HG02610 (cell line): ENCODE results near the gene JDP2.
"Not testable (repeated sequence)": the region's sequence is repeated elsewhere in the genome, so short reads cannot be mapped to it uniquely, and the experiment has no call there.

Experiments
- ATAC-seq: cut with Tn5 transposase; IDR thresholded peaks from one replicate; pipeline ENCODE4 v1.9.1; 2021; ENCODE audit warnings: mild to moderate bottlenecking, moderate library complexity; ENCODE audit not compliant: unreplicated experiment

The JDP2 gene

DNA sequence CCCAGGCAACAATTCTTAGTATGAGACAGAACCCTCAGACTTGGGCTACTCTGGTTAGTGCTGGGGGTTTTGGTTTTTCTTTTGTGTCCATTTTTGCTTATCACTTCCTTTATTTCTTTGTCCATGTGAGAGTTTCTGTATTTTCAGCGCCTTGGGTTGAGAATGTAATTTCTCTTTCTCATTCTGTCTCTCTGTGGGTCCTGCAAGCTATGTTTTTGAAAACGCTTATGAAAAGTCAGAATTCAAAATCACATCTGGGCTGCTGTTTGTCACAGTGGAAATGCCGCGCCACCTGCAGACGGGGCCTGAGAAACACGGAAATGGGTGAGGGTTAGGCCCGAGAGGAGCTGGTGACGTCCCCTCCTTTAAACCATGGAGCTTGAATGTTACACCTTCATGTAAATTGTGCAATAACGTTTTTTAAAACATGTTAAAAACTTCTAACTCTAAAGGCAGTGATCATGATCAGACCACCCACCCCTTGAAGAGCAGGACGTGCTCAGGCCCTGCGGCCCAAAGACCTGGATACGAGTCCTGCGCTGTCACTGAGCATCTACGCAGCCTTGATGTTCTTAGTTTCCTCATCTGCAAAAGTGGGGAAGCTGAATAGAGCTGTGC is 26.1 kb downstream of the JDP2 start:
- ATAC-seq, result peak; percentile 39

DNA sequence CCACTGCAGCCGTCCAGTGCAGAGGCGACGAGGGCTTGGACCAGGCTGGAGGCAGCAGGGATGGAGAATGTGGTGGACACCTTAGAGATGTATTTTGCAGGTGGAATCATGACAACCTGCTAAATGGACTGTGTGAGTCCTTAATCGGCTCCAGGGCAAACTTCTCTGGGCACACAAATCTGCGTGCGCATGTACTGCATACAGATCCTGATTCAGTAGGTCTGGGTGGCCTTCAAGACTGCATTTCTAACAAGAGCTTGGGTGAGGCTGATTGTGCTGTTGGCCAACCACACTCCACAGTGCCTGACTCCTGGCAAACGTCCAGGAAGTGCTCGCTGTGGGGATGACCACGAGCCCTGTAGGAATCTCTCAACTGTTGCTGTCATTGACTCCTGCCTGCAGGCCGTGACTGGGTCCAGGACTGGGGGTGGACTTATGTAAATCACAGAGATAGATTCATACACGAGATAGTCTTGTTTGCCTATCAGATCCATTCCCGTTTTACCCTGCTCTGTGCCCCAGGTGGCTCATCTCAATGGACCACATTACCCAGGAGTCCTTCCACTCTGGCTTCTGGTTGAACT is 27.2 kb downstream of the JDP2 start:
- ATAC-seq, result no peak

DNA sequence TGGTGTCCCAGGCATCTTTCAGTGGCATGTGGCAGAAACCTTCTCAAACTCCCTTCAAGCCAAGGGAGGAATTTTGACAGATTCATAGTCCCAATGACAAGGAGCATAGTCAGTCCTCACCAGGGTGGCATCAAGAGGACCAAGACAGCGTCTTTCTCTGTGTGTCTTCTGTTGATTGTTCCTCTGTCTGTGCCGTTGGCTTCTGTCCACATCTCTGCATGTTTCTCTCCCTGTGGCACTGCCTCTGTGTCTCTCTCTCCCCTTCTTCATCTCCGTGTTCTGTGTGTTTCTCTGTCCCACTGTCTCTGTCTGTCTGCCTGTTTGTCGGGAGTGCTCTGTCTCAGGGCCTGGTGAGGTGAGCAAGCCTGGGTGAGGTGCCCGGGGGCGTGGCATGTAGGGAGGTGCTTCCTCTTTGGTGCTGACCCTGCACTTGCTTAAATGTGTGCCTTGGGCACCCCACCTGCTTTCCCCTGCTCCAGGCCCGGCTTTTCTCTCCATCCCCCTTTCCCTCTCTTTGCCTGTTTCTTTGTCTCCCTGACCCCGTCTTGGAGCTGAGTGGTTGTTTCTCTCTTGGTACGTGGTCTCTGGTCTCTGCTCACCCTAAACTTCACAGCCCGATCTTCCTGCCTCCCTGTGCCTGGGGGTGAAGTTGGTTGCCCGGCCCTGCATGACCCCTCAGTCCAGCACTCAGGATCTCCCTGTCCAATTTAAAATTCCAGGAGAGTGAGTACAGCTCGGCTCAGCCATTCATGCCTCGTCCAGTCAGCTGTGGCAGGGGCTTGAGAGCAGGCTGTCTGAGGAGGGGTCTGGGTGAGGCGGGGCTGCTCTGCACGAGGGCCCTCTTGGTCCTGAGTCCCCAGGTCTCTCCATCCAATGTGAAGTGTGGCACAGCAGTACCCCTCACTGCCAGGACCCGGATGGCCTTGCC is 28.5 kb downstream of the JDP2 start:
- ATAC-seq, result no peak

DNA sequence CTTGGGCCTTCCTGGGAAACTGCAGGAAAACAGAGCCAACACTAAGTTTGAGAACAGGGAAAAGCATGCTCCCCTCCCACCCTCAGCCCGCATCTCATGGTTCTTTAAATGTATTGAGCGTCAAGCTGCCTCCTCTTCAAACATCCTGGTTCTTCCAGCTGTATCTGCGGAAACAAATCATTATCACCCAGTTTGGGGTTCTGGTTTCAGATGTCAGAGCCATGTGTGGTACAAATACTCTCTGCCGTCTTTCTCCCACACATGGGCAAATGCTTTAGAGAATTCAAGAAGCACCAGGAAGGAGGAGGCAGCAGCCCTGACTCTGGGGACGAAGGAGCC is 29.1 kb downstream of the JDP2 start:
- ATAC-seq, result no peak

DNA sequence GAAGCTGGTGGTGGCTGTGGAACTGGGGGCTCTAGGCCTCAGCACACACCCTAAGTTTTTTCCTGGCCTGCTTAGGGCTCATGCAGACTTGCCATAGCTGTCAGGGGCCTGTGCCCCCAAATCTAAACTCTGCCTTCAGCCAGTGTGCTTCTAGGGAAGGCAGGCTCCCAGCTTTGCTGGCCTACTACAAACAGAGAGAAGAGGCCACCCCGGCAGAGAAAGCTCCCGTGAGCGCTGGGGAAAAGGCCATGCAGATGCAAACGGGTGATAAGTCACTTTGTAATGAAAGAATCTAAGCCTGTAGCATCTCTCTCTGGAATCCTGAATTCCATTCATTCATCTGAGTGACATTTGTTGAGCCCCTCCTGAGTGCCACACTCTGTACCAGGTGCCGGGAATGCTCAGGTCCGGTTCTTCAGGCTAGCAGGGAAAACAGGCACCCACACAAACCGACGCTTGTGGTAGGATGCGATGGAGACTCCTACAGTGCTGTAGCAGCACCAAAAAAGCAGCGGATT is 29.9 kb downstream of the JDP2 start:
- no peak for ATAC-seq

DNA sequence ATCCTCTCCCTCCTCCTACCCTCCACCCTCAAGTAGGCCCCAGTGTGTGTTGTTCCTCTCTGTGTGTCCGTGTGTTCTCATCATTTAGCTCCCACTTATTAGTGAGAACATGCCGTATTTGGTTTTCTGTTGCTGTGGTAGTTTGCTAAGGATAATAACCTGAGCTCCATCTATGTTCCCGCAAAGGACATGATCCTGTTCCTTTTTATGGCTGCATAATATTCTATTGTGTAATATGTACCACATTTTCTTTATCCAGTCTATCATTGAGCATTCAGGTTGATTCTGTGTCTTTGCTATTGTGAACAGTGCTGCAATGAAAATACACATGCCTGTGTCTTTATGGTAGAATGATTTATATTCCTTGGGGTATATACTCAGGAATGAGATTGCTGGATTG is 30.5 kb downstream of the JDP2 start:
- ATAC-seq, result no peak

DNA sequence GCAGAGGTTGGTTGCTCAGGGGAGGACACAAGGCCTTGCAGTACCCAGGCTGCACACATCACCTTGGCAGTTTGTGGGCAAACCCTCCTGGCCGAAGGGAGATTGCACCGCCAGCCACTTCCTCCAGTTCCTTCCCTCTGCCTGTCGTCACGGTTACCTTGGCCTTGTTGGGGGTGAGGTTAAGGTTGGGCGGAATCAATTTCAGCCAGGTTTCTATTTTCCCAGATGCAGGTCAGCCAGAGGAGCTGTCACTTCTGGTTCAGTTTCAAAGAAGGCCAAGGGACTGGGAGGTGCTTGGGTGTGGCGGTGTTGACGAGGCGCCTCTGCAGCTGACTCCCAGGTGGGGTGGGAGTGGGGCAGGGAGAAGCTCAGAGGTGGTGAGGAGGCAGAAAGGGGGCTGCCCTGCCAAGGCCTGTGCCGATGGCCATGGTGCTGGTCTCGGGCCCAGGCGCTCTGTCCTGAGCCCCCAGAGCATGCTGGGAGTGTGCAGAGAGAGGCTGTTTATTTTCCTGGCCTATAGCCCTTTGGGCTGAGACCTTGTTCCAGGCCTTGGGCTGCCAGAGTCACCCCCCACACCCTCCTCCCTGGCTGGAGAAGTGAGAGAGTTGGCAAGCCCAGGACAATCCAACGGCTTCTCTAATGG is 31.4 kb downstream of the JDP2 start:
- ATAC-seq, result no peak

DNA sequence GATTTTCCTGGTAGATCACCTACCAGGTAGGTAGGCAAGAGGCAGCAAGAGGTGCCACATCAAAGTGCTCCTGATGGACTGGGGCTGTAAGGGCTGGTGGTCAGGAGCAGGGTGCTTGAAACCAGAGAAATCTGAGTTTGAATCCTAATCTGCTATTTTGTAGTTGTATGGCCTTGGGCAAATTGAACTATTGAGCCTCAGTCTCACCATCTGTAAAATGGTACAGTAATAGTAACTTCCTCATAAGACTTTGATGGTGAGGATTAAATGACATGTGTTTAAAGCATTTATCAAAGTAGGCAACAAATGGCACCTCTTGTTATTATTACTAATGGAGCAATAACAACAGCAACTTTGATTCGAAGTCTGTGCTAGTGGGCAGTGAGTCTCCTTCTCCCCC is 32.0 kb downstream of the JDP2 start:
- ATAC-seq, result no peak

DNA sequence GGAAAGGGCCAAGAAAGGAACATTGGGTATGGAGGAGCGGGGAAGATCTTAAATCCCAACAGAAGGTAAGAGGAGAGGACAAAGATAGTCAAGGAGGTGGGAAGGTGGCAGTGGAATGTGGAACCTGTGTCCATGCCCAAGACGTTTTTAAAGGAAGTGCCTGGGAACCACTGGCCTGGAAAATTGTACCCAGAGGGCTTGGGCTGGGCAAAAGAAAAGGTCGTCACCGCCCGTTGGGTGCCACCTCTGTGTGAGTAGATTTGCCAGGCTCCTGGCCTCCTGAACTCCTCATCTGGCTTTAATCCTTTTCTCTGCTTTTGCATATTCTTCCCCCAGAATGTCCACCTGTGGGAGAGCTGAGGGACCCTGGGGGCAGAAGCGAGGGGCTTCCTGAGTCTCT is 32.6 kb downstream of the JDP2 start:
- ATAC-seq, result no peak

DNA sequence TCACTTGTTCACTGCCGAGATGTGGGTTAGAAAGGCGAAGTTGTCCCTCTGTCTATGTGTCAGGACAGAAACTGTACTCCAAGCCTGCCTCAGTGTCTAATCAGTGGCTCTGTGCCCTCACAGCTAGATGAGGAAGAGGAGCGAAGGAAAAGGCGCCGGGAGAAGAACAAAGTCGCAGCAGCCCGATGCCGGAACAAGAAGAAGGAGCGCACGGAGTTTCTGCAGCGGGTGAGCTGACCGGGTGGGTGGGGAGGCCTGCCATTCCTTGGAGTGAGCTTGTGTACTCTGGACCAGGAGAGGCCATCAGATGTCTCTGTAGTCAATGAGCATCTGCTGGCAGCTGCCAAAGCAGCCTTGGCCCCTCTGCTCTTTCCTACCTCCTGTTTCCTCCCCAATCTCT is 33.5 kb downstream of the JDP2 start:
- ATAC-seq, result no peak

DNA sequence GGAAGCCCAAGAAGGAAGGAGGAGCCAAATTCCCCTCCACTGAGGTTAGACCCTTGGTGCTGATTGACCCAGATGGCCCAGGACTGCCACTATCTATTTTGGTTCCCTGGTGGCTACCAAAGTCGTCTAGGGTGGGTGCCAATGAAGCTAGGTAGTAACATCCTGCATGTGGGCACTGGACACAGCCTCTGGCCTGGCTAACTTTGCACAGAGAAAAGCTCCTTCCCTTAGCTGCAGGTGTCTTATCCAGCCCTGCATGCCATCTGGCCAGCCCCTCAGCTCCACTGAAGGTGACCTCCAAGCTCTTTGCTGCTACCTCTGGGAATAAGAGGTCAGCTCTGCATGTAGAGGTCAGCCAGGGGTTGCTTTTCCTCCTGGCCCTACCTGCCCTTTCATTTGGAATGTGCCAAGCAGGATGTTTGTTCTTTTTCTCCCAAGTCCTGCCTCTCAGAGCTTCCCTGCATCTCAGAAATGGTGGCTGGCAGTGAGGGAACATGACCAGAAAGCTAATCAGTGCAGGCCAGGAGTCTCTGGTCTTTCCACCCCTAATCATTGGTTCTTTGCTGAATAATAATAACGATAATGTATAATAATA is 34.0 kb downstream of the JDP2 start:
- ATAC-seq, result no peak

DNA sequence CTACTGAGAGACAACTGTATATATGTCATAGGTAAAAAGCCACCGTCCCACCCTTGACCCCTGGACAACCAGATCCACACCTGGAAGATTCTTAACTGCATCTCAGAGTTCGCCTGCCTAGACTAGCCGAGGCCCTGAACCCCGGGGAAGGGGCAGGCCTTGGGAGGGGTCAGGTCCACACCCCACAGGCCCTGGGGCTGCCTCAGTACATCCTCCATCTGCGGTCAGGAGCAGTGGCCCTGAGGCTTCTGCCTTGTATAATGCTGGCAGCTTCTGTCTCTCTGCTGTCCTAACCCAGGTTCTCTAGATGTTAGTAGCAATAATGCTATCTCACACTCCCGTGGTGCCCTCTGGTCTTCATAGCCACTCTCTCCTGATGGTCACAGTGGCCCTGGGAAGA is 36.8 kb downstream of the JDP2 start:
- ATAC-seq, result no peak

DNA sequence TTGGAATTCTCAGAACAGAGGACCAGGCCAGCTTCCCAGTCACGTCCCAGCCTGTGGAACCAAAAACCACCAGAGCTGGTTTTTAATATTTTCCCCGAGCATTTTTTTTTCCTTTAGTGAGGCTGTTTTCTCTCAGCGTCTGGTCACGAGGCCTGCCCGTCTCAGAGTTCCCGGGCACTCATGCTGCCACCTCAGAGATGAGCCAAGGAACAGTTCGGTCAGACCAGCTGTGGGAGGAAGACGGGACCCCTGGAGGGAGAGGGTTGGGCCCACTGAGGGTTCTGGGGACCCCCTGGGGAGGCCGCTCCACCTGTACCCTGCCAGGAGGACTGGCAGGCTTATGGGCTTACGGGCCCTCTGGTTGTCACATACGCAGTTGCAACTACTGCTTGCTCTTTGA is 39.9 kb downstream of the JDP2 start:
- no peak for ATAC-seq

DNA sequence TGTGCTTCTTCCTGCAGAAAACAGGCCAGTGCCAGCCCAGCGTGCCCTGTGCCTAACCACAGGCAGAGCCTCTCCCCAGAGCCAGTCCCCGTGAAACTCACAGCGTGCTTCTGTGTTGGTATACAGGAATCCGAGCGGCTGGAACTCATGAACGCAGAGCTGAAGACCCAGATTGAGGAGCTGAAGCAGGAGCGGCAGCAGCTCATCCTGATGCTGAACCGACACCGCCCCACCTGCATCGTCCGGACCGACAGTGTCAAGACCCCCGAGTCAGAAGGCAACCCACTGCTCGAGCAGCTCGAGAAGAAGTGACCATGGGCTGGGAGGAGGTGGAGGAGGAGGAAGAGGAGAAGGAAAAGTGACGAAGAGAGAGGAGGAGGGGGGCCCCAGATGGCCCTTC is 41.3 kb downstream of the JDP2 start:
- ATAC-seq, result no peak

DNA sequence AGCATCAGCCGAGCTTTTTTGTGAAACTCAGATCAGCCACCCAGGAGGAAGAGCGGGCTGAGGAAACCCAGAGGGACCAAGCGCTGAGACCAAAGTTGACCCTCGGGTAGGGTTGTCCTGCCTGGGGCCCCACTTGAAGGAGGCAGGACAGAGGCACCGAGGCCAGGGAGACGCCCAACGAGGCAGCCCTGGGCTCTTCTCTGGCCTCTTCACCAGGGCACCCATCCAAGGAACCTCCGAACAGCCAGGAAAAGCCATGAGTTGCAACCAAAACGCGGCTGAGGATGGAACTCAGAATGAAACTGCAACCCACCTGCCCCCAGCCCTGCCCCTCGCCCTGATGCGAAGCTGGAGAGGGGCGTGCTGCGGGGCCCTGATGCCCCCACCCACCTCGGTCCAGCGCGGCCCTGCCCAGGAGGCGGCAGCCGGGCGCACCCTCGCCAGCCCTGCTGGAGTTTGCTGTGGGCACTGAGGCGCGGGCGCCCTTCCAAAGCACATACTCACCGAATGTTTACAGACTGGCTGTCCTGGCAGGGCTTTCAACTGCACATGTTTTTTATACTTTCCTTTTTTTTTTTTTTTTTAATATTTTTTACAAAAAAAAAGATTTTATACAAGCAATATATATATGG is 41.9 kb downstream of the JDP2 start:
- ATAC-seq, result no peak

DNA sequence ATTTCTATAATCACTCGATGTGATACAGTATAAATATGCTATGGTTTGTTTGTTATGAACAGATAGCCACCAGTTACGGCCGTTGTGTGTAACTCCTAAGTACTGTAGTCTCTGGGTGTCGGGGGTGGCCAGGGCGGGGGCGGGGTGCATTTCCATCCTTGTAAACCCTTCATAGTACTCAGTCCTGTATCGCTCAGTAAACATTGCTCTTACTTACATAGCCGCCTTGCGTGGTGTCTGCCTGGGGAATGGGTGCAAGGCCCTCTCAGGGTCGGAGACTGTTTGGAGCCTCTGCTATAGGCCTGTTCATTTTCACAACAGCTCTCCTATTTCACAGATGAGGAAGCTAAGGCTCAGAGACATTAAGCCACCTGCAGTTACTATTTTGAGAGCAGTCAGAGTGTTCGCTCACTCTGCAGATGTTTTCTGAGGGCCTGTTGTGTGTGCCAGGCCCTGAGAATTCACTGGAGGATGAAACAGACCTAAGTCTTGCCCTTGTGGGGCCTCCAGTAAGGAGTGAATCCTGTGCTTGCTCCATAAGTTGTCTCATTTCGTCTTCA is 42.5 kb downstream of the JDP2 start:
- no peak for ATAC-seq

DNA sequence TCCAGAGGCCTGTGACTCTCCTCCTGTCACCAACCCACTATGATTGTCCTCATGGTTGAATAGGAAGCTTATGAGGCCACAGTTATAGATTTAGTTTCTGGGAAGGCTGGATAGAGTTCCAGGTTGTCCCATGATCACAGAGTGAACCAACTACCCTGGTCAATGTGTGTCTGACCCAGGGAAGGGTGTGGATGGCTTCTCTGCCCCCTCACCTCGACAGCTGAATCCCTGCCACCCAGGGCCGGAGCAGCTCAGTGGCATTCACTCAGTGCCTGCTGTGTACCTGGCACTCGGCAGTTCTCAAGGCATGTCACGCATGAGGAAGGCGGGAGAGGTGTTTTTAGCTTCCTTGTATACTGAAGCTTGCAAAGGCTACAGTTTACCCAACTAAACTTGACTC is 43.2 kb downstream of the JDP2 start:
- ATAC-seq, result no peak

DNA sequence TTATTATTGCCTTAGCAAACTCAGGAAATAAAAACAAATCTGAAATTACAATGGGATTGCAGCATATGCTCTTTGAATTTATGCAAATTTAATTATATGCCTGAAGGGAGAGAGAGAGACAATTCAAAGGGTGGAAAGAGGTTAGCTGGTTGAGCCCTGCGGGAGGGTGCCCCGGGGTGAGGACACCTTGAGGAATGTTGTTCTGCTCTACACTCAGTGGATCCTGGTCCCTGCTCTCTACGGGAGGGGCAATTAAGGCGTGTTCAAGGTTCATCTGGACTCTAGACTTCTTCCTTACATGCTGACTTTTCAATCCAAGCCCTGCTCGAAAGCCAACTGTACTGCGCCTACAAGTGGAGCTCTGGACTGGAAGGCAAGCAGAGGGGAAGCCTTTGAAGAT is 46.3 kb downstream of the JDP2 start:
- ATAC-seq, result not testable (repeated sequence)

DNA sequence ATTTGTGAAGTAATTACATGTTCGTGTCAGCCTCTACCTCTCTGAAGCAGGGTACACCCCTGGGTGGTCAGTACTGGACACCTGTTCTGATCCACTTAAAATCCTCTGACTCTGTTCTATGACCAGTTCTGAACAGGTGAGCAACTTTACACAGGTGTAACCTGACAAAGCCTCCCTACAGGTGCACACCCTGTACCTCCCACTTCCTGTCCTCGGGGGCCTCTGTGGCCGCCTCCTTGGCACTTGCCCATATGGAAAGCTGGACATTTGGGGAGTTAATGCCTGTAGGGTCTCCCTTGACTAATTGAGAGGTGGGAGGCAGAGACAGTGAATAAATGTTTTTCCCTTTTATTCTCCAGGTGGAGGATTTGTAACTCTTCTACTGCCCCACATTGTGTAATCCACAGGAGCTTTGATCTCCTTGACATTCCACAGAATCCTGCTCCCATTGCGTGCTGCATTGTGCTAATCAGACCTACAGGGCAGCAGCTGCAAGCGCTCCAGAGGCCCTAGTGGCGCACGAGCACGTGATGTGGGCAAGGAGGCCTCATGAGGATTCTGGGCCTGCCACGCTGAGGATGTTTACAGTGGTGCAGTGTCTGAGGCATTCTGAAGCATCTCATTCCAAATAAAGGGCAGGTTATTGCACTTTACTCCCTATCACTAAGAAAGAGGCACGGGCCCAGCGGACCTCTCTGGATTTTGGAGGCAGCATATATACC is 48.6 kb downstream of the JDP2 start:
- ATAC-seq, result no peak

DNA sequence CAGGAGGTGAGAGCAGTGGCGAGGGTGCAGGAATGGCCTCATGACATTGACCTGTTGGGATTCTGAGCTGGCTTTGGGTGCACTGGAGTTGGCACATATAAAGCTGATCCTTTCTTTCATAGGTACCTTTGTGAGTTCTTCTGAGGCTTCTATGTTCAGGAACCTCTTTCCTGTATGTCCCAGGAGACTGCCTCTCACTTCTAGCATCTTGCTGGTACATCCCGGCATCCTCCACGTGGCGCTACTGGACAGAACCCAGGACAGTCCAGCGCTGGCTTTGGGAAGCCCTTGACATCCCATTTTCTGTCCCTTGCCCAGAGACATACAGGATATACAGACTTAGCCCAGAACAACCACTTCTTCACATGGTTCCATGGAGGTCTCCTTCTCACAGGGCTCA is 50.1 kb downstream of the JDP2 start:
- no peak for ATAC-seq
